ENCODE data around the gene CYS1. TPM values are rescaled to one million over a fixed set of nuclear protein-coding genes. Genes with fewer than 3 reads are reported as not detected.

The CYS1 gene
- total RNA-seq, 4 donors from 2014 or later: 1.1 to 7.4 (median 2.0) TPM

DNA sequence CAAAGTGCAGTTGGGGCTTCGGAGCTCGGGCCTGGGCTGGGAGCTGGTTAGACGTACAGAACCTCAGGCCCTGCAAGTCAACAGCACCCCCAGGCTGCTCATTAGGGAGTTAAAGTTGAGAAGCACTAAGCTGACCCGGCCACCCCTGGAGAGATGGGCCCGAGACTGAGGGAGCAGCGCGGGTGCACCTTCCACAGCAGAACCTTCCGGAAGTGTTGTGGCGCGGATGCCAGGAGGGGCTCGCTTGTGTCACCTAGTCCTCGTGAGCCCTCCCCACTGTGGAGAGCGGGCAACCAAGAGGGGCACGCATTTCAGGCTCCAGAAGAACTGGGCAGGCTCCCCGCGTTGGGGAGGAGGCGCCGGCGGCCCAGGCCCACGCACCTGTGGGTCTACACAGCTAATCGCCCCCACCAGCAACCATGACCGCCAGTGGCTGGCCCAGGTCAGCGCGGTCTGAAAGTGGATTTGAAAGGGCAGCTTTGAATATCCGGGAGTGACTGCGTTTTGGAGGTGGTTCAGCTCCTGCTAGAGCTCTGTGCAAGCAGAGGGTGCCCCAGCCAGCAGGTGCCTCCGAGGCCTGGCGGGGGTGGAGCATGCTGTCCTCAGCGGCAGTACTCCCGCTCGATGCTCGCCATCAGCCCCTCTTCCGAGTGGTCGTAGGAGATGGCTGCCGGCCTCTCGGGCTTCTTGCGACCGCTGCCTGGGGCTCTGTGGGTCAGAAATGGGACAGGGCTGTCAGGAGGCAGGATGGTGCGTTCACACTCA lies 21.8 kb downstream of the CYS1 start:
- no peaks in the 10 kb centered on the region for H3K9me3 ChIP-seq
- WGBS, 2 donors (ENCODE audit: low coverage in 1 of 2): 92% methylated on average over 39 of the region's 39 CpGs; no CpG with 5 or more reads in 1 of the 2 donors
- H3K27me3 ChIP-seq: no peaks in the 10 kb centered on the region
- peak overlapping the region; percentile 63 to 73 (median 68) for H3K27ac ChIP-seq
- in situ Hi-C loops (cut with MboI; ENCODE audit: low pct_ligation_motif_present in 1 of 4, low pct_unique_long_range_greater_than_20kb in 1 of 4, low sequenced_read_pairs in 3 of 4): loop anchor here in 2 of 4 donors (10.0 to 25.0 kb wide), 2 partner anchors 244 to 246 kb away; no protein-coding TSS in a partner anchor
- DNase-seq: no peak
- no peak for TF ChIP-seq CTCF (IDR thresholded peaks at IDR 0.05)
- TF ChIP-seq EP300 (IDR thresholded peaks at IDR 0.05; ENCODE audit: low read depth): no peak
- no peak for TF ChIP-seq POLR2A (IDR thresholded peaks at IDR 0.05)
- no peak for TF ChIP-seq POLR2AphosphoS5 (IDR thresholded peaks at IDR 0.05)
- peaks cover 7 to 17% (median 15%) of the 10 kb centered on the region in 4 donors for H3K4me1 ChIP-seq
- H3K4me3 ChIP-seq: no peak overlapping the region
- intact Hi-C loops (cut with DNase I; ENCODE audit: low total_unique reads): no loop called here
- no peaks in the 10 kb centered on the region for H3K36me3 ChIP-seq

DNA sequence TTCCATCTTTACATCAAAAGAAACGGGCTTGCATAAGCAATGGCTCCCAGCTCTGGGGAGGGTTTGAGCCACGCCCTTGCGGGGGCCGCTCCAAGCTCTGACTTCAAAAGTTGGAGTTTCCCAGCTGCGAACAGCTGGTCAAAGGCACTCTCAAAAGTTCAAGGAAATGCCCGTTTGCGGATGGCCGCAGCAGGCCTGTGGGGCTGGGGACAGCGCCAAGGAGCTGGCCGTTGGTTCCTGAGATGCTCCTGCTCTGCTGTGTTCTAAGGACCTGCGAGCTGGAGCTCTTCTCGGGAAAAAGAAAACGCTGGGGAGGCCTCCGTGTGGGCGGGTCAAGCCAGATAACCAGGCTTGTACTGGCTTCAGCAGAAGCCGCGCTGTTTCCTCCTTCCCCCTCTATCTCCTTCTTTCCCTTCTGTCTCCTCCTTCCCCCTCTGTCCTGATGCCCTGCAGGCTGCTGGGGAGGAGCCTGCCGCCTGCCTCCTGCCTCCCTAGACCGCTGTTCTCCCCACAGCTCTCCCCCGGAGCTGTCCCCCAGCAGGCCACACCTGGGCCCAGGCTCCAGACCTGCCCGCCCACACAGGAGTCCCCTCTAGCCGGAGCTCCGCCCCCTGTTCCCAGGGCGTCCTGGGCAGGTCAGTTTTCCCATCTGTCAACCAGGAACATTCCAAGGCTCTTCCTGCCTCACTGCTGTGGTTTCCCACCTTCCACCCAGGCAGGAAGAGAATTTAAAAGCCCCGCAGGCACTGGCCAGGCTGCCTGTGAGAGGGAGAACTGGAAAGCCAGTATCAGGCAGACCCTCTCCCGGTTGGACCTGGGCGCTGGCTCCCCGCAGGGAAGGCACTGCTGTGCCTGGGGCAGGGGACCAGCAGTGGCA lies 22.7 kb downstream of the CYS1 start:
- H3K27me3 ChIP-seq: no peaks in the 10 kb centered on the region
- peaks cover 0 to 4% (median 2%) of the 10 kb centered on the region in 4 donors for H3K36me3 ChIP-seq
- peak overlapping the region in 3 of 4 donors; percentile 11 to 30 (median 19) for H3K4me3 ChIP-seq
- intact Hi-C loops (cut with DNase I; ENCODE audit: low total_unique reads): no loop called here
- in situ Hi-C loops (cut with MboI; ENCODE audit: low pct_ligation_motif_present in 1 of 4, low pct_unique_long_range_greater_than_20kb in 1 of 4, low sequenced_read_pairs in 3 of 4): loop anchor here in 2 of 4 donors (10.0 to 25.0 kb wide), 2 partner anchors 243 to 245 kb away; no protein-coding TSS in a partner anchor
- peaks cover 13 to 20% (median 15%) of the 10 kb centered on the region in 4 donors for H3K4me1 ChIP-seq
- WGBS, 2 donors (ENCODE audit: low coverage in 1 of 2): 11 to 28% methylated on average over 12 to 28 of the region's 28 CpGs
- peak overlapping the region; percentile 63 to 73 (median 68) for H3K27ac ChIP-seq
- H3K9me3 ChIP-seq: no peaks in the 10 kb centered on the region
- TF ChIP-seq EP300 (IDR thresholded peaks at IDR 0.05; ENCODE audit: low read depth) (no peak), POLR2AphosphoS5 (IDR thresholded peaks at IDR 0.05) (peak in 2 of 3 donors; percentile 19 to 28)
- DNase-seq: peak; percentile 58

DNA sequence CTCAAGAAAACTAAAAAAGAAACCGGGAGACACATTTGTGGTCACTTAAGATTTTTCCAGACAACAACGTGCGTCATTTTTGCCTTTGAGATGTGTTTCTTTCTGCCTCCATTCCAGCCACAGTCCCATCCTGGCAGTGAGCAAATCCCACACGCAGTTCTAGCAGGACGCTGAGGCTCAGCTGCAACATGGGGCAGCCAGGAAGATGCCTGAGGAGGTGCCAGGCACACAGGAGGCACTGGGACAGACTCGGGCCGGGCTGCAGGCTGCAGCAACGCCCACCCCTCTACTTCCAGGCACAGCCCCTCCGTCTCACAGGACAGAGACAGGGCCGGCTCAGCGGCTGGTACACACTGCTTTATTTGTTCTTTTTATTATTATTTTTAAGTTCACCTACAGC lies 23.8 kb downstream of the CYS1 start:
- no peaks in the 10 kb centered on the region for H3K9me3 ChIP-seq
- no peak for DNase-seq
- H3K27ac ChIP-seq: peak overlapping the region in 2 of 4 donors; percentile 70 to 73
- H3K4me1 ChIP-seq: peaks cover 13 to 20% (median 15%) of the 10 kb centered on the region in 4 donors
- TF ChIP-seq CTCF (IDR thresholded peaks at IDR 0.05) (no peak), POLR2A (IDR thresholded peaks at IDR 0.05) (no peak), POLR2AphosphoS5 (IDR thresholded peaks at IDR 0.05) (no peak), EP300 (IDR thresholded peaks at IDR 0.05; ENCODE audit: low read depth) (no peak)
- H3K36me3 ChIP-seq: peaks cover 0 to 10% (median 5%) of the 10 kb centered on the region in 4 donors
- H3K27me3 ChIP-seq: no peaks in the 10 kb centered on the region
- no peak overlapping the region for H3K4me3 ChIP-seq
- in situ Hi-C loops (cut with MboI; ENCODE audit: low pct_ligation_motif_present in 1 of 4, low pct_unique_long_range_greater_than_20kb in 1 of 4, low sequenced_read_pairs in 3 of 4): loop anchor here in 2 of 4 donors (10.0 to 25.0 kb wide), 2 partner anchors 242 to 244 kb away; no protein-coding TSS in a partner anchor
- 53 to 62% methylated on average over 5 to 11 of the region's 11 CpGs for WGBS, 2 donors (ENCODE audit: low coverage in 1 of 2)
- intact Hi-C loops (cut with DNase I; ENCODE audit: low total_unique reads): no loop called here

DNA sequence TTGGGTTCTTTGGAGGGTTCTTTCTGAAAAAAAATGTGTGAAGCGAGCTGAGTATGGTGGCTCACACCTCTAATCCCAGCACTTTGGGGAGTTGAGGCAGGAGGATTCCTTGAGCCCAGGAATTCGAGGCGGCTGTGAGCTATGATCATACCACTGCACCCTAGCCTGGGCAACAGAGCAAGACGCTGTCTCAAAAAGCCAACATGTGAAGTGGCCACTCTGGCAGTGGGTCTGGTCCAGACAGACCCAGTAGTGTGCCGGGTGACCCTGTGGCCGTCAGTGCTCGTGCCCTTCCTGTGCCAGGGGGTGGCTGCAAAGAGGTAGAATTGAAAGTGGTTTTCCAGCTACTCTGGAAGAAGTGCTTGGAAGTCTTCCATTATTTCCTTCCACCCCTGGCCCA lies 25.2 kb downstream of the CYS1 start:
- TF ChIP-seq POLR2AphosphoS5 (IDR thresholded peaks at IDR 0.05) (no peak), EP300 (IDR thresholded peaks at IDR 0.05; ENCODE audit: low read depth) (no peak), POLR2A (IDR thresholded peaks at IDR 0.05) (no peak), CTCF (IDR thresholded peaks at IDR 0.05) (no peak)
- 93 to 95% methylated on average over 3 to 7 of the region's 7 CpGs for WGBS, 2 donors (ENCODE audit: low coverage in 1 of 2)
- Histone ChIP-seq H3K4me1 (peaks cover 13 to 20% (median 15%) of the 10 kb centered on the region in 4 donors), H3K27ac (peak overlapping the region in 1 of 4 donors; percentile 16), H3K9me3 (no peaks in the 10 kb centered on the region), H3K27me3 (no peaks in the 10 kb centered on the region), H3K36me3 (peaks cover 0 to 10% (median 5%) of the 10 kb centered on the region in 4 donors), H3K4me3 (no peak overlapping the region)
- no peak for DNase-seq
- intact Hi-C loops (cut with DNase I; ENCODE audit: low total_unique reads): loop anchor here (5.0 kb wide), 1 partner anchor 73 kb away; no protein-coding TSS in a partner anchor
- in situ Hi-C loops (cut with MboI; ENCODE audit: low pct_ligation_motif_present in 1 of 4, low pct_unique_long_range_greater_than_20kb in 1 of 4, low sequenced_read_pairs in 3 of 4): loop anchor here in 2 of 4 donors (10.0 to 25.0 kb wide), 2 partner anchors 240 to 243 kb away; no protein-coding TSS in a partner anchor
